Loucy (cell line): ENCODE measurements around the gene TTC29.

ENCODE experiments used
- CTCF ChIP-seq: fragments of 200-600 bp; sonication (generic); conservative IDR thresholded peaks from 2 replicates; pipeline ENCODE4 v1.5.1; 2014; ENCODE audit warnings: mild to moderate bottlenecking, antibody characterized with exemption, low read length
- EZH2phosphoT487 ChIP-seq: fragments of 200-600 bp; IDR thresholded peaks from 2 replicates; pipeline ENCODE4 v1.6.1; 2018; ENCODE audit warnings: antibody characterized with exemption, mild to moderate bottlenecking, moderate library complexity, borderline replicate concordance

- TF ChIP-seq CTCF (no peak), EZH2phosphoT487 (no peak)
These were observed 30.5 kb downstream of the TTC29 start for GRCh38 chr4:146915132-146915531.
